Left ventricle myocardium inferior (tissue), 1 donor: ENCODE results near the gene PRKX. TPM values are rescaled to one million over a fixed set of nuclear protein-coding genes. Genes with fewer than 3 reads are reported as not detected.
"Not testable (repeated sequence)": the region's sequence is repeated elsewhere in the genome, so short reads cannot be mapped to it uniquely, and the experiment has no call there.

Source experiments
- DNase-seq: peaks from one replicate; pipeline ENCODE4 v3.0.0-alpha.2; 2020
- H3K27ac ChIP-seq: fragments of 200-600 bp; replicated peaks from 2 replicates; pipeline ENCODE4 v1.8.0; 2021
- H3K27me3 ChIP-seq: fragments of 200-600 bp; 2 replicates; pipeline ENCODE4 v1.8.0; 2021; ENCODE audit warnings: low read depth
- H3K36me3 ChIP-seq: fragments of 200-600 bp; 2 replicates; pipeline ENCODE4 v1.8.0; 2021
- H3K4me1 ChIP-seq: fragments of 200-600 bp; 2 replicates; pipeline ENCODE4 v1.8.0; 2021
- H3K4me3 ChIP-seq: fragments of 200-600 bp; 2 replicates; pipeline ENCODE4 v1.8.0; 2021; ENCODE audit warnings: mild to moderate bottlenecking, moderate library complexity
- H3K9me3 ChIP-seq: fragments of 200-600 bp; replicated peaks from 2 replicates; pipeline ENCODE4 v1.8.0; 2021
- intact Hi-C: fragments of 100-400 bp; cut with micrococcal nuclease; formaldehyde crosslinking; loops from one replicate; pipeline ENCODE4 v1.11.0; 2022
- total RNA-seq: library from RNA; stranded (reverse); fragmentation: NEBNext Ultra II Directional; extraction: Animal tissue kit (Norgen Biotek cat#: 25700); gene quantifications from one replicate; pipeline ENCODE4 v1.2.1, GENCODE V29; 2021
- TF ChIP-seq, protein P1 (sequence below): fragments of 200-600 bp; IDR thresholded peaks from 2 replicates; pipeline ENCODE4 v1.8.0; 2021; ENCODE audit warnings: antibody characterized with exemption, mild to moderate bottlenecking, borderline replicate concordance
- donor health status: DM: no; HTN: yes; CAD: no; lungs with severe emphysema.

The PRKX gene
- total RNA-seq, 1 donor from 2014 or later: 3.7 TPM

DNA sequence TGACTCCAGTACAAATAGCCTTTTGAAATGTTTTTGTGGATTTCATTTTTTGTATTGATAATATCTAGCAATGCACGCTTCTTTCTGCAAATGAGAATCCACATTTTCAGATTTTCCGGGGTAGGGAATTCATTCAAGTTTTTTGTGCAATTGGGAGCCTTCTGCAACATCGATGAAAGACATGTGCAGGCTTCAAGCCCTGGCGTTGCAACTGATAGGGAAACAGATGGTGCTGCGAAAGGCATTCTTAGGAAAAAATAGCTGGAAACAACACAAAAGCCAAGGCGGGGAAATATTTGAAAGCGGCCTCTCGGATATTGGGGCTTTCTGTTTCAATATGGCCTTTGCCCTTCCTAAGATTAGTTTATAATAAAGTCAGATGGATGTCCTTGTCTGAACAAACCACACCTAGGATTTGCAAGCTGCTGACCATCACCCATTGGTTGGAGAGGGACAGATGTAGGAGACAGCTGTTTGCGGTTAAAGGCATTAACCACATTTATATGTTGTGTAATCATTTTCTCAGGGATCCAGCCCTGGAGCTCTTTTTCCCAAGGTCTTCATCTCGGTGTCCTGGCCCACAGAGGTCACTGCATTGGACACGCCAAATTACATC lies 136.5 kb downstream of the PRKX start:
- Histone ChIP-seq H3K27ac (no peak overlapping the region), H3K4me3 (no peak overlapping the region), H3K9me3 (no peaks in the 10 kb centered on the region), H3K36me3 (no peaks in the 10 kb centered on the region), H3K4me1 (no peaks in the 10 kb centered on the region), H3K27me3 (no peaks in the 10 kb centered on the region)
- TF ChIP-seq, protein P1, sequence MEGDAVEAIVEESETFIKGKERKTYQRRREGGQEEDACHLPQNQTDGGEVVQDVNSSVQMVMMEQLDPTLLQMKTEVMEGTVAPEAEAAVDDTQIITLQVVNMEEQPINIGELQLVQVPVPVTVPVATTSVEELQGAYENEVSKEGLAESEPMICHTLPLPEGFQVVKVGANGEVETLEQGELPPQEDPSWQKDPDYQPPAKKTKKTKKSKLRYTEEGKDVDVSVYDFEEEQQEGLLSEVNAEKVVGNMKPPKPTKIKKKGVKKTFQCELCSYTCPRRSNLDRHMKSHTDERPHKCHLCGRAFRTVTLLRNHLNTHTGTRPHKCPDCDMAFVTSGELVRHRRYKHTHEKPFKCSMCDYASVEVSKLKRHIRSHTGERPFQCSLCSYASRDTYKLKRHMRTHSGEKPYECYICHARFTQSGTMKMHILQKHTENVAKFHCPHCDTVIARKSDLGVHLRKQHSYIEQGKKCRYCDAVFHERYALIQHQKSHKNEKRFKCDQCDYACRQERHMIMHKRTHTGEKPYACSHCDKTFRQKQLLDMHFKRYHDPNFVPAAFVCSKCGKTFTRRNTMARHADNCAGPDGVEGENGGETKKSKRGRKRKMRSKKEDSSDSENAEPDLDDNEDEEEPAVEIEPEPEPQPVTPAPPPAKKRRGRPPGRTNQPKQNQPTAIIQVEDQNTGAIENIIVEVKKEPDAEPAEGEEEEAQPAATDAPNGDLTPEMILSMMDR: no peak
- intact Hi-C loops: no loop called here
- no peak for DNase-seq

DNA sequence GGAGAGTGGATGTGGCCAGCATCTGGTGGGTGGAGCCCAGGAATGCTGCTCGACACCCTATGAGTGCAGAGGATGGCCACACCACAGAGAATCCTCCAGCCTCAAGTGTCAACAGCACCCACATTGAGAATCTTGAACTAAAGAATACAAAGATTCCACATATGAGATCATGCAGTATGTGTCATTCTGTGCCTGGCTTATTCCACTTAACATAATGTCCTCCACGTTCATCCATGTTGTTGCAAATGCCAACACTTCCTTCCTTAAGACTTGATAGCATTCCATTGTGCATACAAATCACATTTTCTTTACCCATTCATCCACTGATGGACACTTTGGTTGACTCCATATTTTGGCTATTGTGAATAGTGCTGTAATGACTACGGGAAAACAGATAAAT lies 145.8 kb downstream of the PRKX start:
- TF ChIP-seq, protein P1: no peak
- no peaks in the 10 kb centered on the region for H3K9me3 ChIP-seq
- no peak for DNase-seq
- H3K36me3 ChIP-seq: no peaks in the 10 kb centered on the region
- no peak overlapping the region for H3K27ac ChIP-seq
- intact Hi-C loops: no loop called here
- H3K4me3 ChIP-seq: no peak overlapping the region
- no peaks in the 10 kb centered on the region for H3K4me1 ChIP-seq
- no peaks in the 10 kb centered on the region for H3K27me3 ChIP-seq

DNA sequence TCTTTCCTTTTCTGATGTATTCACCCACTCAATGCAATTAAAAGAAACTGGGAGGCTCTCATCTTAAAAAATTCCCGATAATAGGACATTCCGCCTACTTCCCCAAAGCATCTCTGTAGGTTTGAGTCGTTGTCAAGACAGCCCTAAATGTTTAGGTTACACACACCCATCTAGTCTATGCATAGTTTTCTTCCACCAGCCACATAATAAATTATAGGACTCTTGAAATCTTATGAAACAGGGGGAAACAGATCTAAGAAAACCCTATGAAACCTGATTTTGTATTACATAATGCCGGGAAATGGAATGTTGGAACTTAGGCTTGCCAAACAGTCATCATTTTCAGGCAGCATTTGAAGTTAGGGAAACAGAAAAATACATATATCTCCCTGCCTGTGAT lies 150.0 kb downstream of the PRKX start:
- H3K27ac ChIP-seq: no peak overlapping the region
- no peaks in the 10 kb centered on the region for H3K4me1 ChIP-seq
- no peak for DNase-seq
- no peak overlapping the region for H3K4me3 ChIP-seq
- intact Hi-C loops: no loop called here
- H3K27me3 ChIP-seq: no peaks in the 10 kb centered on the region
- TF ChIP-seq, protein P1: no peak
- no peaks in the 10 kb centered on the region for H3K9me3 ChIP-seq
- H3K36me3 ChIP-seq: no peaks in the 10 kb centered on the region

DNA sequence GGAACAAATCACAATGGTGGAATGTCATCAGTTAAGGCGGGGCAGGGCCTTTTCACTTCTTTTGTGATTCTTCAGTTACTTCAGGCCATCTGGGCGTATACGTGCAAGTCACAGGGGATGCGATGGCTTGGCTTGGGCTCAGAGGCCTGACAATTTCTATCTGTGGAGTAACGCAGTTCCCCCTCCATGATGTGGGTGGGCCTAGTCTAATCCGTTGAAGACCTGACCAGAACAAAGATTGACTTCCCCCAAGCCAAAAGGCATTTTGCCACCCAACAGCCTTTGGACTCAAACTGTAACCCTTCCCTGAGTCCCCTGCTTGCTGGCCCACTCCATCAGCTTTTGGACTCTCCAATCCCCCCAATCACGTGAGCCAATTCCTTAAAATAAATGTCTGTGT lies 153.4 kb downstream of the PRKX start:
- intact Hi-C loops, H3K27me3 ChIP-seq, H3K4me3 ChIP-seq, H3K9me3 ChIP-seq, H3K27ac ChIP-seq, H3K4me1 ChIP-seq, DNase-seq, H3K36me3 ChIP-seq: not testable (repeated sequence)
